K562 (cell line): ENCODE data around the gene CSNK1D. TPM values are rescaled to one million over a fixed set of nuclear protein-coding genes. Genes with fewer than 3 reads are reported as not detected.
A peak's percentile ranks its signal among the peaks of the same experiment; 100 is the strongest.

ENCODE experiments used
- BRCA1 ChIP-seq, 2 experiments: fragments of 450-650 bp in 1 of 2; sonication (generic) in 1 of 2; formaldehyde crosslinking in 1 of 2; IDR thresholded peaks; 2 replicates each; pipeline versions ENCODE4 v1.5.0 to v1.6.1; 2017 to 2020; ENCODE audit warnings: mild to moderate bottlenecking in 1 of 2, missing genetic modification reagents in 1 of 2
- KLF6 ChIP-seq: fragments of 250-450 bp; sonication (Bioruptor Pico); IDR thresholded peaks from 2 replicates; pipeline ENCODE4 v1.4.0; 2020; ENCODE audit warnings: mild to moderate bottlenecking, moderate library complexity, borderline replicate concordance
- MECOM ChIP-seq: fragments of 250-450 bp; sonication (Bioruptor Pico); IDR thresholded peaks from 2 replicates; pipeline ENCODE4 v1.8.0; 2022; ENCODE audit warnings: inconsistent platforms
- POLR2AphosphoS2 ChIP-seq: IDR thresholded peaks from 2 replicates; pipeline ENCODE4 v1.6.1; 2012; ENCODE audit warnings: low read length, improper control_type of control experiment
- POLR2B ChIP-seq: fragments of 450-650 bp; IDR thresholded peaks from 2 replicates; pipeline ENCODE4 v1.6.1; 2018; ENCODE audit warnings: low read depth; ENCODE audit not compliant: partially characterized antibody
- PRPF4 ChIP-seq: fragments of 200-400 bp; formaldehyde crosslinking; IDR thresholded peaks from one replicate; pipeline ENCODE4 v1.6.1; 2017; ENCODE audit warnings: low read length, low read depth, mild to moderate bottlenecking; ENCODE audit not compliant: insufficient read depth, poor library complexity, severe bottlenecking
- SMARCE1 ChIP-seq: fragments of 450-650 bp; IDR thresholded peaks from 2 replicates; pipeline ENCODE4 v1.7.1; 2016; ENCODE audit warnings: mild to moderate bottlenecking
- SREBF2 ChIP-seq: sonication (generic); formaldehyde crosslinking; IDR thresholded peaks from 2 replicates; pipeline ENCODE4 v1.4.0; 2020; ENCODE audit warnings: mild to moderate bottlenecking, missing genetic modification reagents
- U2AF2 ChIP-seq: fragments of 200-400 bp; formaldehyde crosslinking; optimal IDR thresholded peaks from 2 replicates; pipeline ENCODE3; 2017; ENCODE audit warnings: low read depth, mild to moderate bottlenecking, low read length
- ZKSCAN3 ChIP-seq: fragments of 250-450 bp; sonication (Bioruptor Pico); IDR thresholded peaks from 2 replicates; pipeline ENCODE4 v1.4.0; 2020
- ZNF408 ChIP-seq: fragments of 250-450 bp; sonication (Bioruptor Pico); IDR thresholded peaks from 2 replicates; pipeline ENCODE4 v1.4.0; 2020; ENCODE audit warnings: low read depth, mild to moderate bottlenecking, moderate library complexity
- polyA plus RNA-seq, 8 experiments: library from polyadenylated mRNA; depleted of rRNA in 4 of 8; stranded (reverse) in 5 of 8; unstranded in 3 of 8; fragments of >200 nt; fragmentation: Nextera tagmentation in 2 of 8; fragmentation: Illumina TruSeq in 1 of 8; extraction: Ambion mirVana in 2 of 8; extraction: Trizol in 1 of 8; gene quantifications; 2 replicates each; pipeline versions ENCODE4 v1.2.1 to v1.2.3, GENCODE V29; 2011 to 2014; ENCODE audit warnings: inconsistent platforms in 1 of 8, missing spikeins in 1 of 8
- total RNA-seq, 7 experiments: library from RNA; depleted of rRNA in 6 of 7; stranded (reverse); fragments of >200 nt in 6 of 7; fragmentation: Illumina TruSeq in 2 of 7; extraction: Trizol in 2 of 7; gene quantifications; 2 replicates each; pipeline versions ENCODE4 v1.2.1 to v1.2.3, GENCODE V29; 2011 to 2021; ENCODE audit warnings: low replicate concordance in 1 of 7
- TF ChIP-seq, protein P1 (sequence below): sonication (generic); formaldehyde crosslinking; IDR thresholded peaks from 2 replicates; pipeline ENCODE4 v1.8.0; 2022; ENCODE audit warnings: mild to moderate bottlenecking, low read depth, missing genetic modification reagents
- TF ChIP-seq, protein P2 (sequence below): fragments of 450-650 bp; IDR thresholded peaks from 2 replicates; pipeline ENCODE4 v1.6.1; 2016; ENCODE audit warnings: low read depth
- TF ChIP-seq, protein P3 (sequence below): fragments of 450-650 bp; formaldehyde crosslinking; IDR thresholded peaks from 2 replicates; pipeline ENCODE4 v1.4.0; 2020; ENCODE audit warnings: mild to moderate bottlenecking, moderate library complexity
- TF ChIP-seq, protein P4 (sequence below): IDR thresholded peaks from 3 replicates; pipeline ENCODE4 v1.6.1; 2011; ENCODE audit warnings: borderline replicate concordance, mild to moderate bottlenecking; ENCODE audit not compliant: insufficient read length, insufficient read depth

The CSNK1D gene
- total and polyA plus RNA-seq, 9 of the 15 experiments (the other 6 are each of a cell fraction or from before 2014, with no cell fraction given): 6.5 to 133 (median 41.3) TPM

DNA sequence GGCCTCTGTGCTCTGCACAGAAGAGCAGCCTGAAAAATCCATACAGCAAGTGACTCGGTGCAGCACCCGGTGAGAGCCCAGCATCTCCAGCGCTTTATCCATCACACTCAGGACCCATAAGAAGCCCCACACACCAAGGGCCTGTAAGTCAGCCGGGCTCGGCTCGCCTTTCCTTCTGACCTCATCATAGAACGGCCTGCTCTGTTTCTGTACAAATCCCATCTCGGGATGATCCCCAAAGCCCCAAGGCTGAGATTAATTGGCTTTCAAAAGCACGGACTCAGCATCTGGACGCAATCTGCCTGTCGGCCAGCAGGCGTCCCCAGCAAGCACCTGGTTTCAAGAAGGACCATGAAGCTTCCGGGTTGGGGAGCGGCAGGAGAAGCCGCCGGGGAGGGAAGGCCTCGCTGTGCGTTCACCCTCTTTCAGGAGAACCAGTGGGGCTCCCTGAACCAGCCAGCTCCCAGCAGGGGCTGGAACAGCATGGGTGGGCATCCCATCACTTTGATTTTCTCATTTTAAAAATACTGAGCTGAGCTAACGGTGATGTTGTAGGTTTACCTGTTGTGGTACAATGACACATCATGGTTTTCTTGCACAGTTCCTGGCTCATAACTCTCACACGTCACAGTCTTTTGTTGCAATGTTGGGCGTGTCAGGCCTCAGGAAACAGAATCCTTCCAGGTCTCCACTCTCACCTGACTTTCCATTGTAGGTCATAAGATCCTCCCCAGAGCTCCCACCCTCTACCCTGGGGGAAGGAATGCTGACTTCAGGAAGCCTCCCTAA, 67.6 kb downstream of the CSNK1D start (continued):
- TF ChIP-seq, protein P1, sequence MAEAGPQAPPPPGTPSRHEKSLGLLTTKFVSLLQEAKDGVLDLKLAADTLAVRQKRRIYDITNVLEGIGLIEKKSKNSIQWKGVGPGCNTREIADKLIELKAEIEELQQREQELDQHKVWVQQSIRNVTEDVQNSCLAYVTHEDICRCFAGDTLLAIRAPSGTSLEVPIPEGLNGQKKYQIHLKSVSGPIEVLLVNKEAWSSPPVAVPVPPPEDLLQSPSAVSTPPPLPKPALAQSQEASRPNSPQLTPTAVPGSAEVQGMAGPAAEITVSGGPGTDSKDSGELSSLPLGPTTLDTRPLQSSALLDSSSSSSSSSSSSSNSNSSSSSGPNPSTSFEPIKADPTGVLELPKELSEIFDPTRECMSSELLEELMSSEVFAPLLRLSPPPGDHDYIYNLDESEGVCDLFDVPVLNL (CRISPR knock-in tag): no peak
- TF ChIP-seq MECOM (CRISPR knock-in tag): no peak
- no peak for TF ChIP-seq U2AF2
- peak; percentile 53 for TF ChIP-seq POLR2B
- no peak for TF ChIP-seq ZKSCAN3 (CRISPR knock-in tag)
- TF ChIP-seq, protein P2, sequence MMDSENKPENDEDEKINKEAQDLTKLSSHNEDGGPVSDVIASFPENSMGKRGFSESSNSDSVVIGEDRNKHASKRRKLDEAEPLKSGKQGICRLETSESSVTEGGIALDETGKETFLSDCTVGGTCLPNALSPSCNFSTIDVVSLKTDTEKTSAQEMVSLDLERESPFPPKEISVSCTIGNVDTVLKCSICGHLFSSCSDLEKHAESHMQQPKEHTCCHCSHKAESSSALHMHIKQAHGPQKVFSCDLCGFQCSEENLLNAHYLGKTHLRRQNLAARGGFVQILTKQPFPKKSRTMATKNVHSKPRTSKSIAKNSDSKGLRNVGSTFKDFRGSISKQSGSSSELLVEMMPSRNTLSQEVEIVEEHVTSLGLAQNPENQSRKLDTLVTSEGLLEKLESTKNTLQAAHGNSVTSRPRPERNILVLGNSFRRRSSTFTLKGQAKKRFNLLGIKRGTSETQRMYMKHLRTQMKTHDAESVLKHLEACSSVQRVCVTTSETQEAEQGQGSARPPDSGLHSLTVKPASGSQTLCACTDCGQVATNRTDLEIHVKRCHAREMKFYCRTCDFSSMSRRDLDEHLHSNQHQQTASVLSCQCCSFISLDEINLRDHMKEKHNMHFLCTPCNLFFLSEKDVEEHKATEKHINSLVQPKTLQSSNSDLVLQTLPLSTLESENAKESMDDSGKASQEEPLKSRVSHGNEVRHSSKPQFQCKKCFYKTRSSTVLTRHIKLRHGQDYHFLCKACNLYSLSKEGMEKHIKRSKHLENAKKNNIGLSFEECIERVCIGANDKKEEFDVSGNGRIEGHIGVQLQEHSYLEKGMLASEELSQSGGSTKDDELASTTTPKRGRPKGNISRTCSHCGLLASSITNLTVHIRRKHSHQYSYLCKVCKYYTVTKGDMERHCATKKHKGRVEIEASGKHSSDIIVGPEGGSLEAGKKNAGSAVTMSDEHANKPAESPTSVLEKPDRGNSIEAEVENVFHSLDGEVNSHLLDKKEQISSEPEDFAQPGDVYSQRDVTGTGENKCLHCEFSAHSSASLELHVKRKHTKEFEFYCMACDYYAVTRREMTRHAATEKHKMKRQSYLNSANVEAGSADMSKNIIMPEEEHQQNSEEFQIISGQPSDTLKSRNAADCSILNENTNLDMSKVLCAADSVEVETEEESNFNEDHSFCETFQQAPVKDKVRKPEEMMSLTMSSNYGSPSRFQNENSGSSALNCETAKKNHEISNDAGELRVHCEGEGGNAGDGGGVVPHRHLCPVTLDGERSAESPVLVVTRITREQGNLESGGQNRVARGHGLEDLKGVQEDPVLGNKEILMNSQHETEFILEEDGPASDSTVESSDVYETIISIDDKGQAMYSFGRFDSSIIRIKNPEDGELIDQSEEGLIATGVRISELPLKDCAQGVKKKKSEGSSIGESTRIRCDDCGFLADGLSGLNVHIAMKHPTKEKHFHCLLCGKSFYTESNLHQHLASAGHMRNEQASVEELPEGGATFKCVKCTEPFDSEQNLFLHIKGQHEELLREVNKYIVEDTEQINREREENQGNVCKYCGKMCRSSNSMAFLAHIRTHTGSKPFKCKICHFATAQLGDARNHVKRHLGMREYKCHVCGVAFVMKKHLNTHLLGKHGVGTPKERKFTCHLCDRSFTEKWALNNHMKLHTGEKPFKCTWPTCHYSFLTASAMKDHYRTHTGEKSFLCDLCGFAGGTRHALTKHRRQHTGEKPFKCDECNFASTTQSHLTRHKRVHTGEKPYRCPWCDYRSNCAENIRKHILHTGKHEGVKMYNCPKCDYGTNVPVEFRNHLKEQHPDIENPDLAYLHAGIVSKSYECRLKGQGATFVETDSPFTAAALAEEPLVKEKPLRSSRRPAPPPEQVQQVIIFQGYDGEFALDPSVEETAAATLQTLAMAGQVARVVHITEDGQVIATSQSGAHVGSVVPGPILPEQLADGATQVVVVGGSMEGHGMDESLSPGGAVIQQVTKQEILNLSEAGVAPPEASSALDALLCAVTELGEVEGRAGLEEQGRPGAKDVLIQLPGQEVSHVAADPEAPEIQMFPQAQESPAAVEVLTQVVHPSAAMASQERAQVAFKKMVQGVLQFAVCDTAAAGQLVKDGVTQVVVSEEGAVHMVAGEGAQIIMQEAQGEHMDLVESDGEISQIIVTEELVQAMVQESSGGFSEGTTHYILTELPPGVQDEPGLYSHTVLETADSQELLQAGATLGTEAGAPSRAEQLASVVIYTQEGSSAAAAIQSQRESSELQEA: no peak
- TF ChIP-seq KLF6 (CRISPR knock-in tag): peak; percentile 53; the same call in 1 of the 2 replicates
- TF ChIP-seq, protein P3, sequence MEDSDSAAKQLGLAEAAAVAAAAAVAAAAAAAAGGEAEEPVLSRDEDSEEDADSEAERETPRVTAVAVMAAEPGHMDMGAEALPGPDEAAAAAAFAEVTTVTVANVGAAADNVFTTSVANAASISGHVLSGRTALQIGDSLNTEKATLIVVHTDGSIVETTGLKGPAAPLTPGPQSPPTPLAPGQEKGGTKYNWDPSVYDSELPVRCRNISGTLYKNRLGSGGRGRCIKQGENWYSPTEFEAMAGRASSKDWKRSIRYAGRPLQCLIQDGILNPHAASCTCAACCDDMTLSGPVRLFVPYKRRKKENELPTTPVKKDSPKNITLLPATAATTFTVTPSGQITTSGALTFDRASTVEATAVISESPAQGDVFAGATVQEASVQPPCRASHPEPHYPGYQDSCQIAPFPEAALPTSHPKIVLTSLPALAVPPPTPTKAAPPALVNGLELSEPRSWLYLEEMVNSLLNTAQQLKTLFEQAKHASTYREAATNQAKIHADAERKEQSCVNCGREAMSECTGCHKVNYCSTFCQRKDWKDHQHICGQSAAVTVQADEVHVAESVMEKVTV (CRISPR knock-in tag): 0 out of 2 replicates have a peak, but pooled peaks have one; percentile 44
- no peak for TF ChIP-seq SREBF2
- no peak for TF ChIP-seq SMARCE1
- TF ChIP-seq POLR2AphosphoS2: 0 out of 2 replicates have a peak, but pooled peaks have one; percentile 55
- TF ChIP-seq, protein P4, sequence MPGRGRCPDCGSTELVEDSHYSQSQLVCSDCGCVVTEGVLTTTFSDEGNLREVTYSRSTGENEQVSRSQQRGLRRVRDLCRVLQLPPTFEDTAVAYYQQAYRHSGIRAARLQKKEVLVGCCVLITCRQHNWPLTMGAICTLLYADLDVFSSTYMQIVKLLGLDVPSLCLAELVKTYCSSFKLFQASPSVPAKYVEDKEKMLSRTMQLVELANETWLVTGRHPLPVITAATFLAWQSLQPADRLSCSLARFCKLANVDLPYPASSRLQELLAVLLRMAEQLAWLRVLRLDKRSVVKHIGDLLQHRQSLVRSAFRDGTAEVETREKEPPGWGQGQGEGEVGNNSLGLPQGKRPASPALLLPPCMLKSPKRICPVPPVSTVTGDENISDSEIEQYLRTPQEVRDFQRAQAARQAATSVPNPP: no peak
- TF ChIP-seq BRCA1 (IDR thresholded peaks at IDR 0.05): no peak
- TF ChIP-seq BRCA1 (CRISPR knock-in tag; IDR thresholded peaks at IDR 0.05): no peak
- no peak for TF ChIP-seq ZNF408 (CRISPR knock-in tag)
- no peak for TF ChIP-seq PRPF4
